Prostate gland (tissue), 2 donors: ENCODE data around the gene SFI1.

Experiments
- POLR2A ChIP-seq: fragments of 450-650 bp; IDR thresholded peaks from one replicate; pipeline ENCODE4 v1.6.1; 2016; ENCODE audit warnings: antibody characterized with exemption, mild to moderate bottlenecking
- POLR2AphosphoS5 ChIP-seq: sonication (generic); formaldehyde crosslinking; IDR thresholded peaks from one replicate; pipeline ENCODE4 v1.6.1; 2017; ENCODE audit warnings: antibody characterized with exemption
- TF ChIP-seq, protein P1 (sequence below), 4 experiments: fragments of 200-600 bp in 2 of 4; fragments of 450-650 bp in 2 of 4; sonication (generic) in 2 of 4; IDR thresholded peaks; 1 replicate in 3 of 4; 2 replicates in 1 of 4; pipeline ENCODE4 v1.5.1; 2016 to 2019; ENCODE audit warnings: antibody characterized with exemption in 4 of 4, mild to moderate bottlenecking in 2 of 4, moderate library complexity in 2 of 4

DNA sequence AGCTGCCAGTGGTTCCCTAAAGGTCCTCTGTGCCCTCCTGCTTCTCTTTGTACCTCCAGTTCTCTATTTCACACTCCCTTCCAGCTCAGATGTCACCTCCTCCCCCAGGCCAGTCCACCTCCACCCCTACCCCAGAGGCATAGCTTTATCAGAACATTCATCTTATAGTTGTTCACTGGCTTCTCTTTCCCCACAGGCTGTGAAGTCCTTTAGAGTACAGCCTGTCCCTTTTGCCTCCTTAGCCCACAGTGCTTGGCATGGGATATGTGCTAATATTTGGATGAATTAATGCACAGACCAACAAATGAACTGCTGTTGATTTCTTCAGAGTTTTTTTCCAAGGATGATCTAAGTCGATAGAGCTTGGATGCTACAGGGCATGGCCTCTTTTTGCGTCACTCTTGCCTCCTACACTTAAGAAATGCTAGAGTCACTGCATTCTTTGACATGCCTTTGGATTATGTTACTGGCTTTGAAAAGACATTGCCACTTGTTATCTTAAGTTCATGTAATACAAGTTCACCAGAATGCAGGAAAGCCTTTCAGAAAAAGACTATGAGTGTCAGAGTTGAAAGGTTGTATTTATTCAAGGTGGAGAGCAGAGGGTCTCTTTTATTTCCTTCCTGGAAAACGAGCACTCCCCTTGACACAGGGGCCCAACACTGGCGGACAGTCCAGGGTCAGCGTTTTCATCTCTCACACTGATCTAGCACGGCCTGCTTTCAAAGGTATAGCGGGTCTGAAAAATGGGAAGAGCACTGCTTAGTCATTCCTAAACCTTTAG lies 90.0 kb downstream of the SFI1 start:
- peak; percentile 45 for TF ChIP-seq POLR2AphosphoS5
- TF ChIP-seq POLR2A = no peak
- TF ChIP-seq, protein P1, sequence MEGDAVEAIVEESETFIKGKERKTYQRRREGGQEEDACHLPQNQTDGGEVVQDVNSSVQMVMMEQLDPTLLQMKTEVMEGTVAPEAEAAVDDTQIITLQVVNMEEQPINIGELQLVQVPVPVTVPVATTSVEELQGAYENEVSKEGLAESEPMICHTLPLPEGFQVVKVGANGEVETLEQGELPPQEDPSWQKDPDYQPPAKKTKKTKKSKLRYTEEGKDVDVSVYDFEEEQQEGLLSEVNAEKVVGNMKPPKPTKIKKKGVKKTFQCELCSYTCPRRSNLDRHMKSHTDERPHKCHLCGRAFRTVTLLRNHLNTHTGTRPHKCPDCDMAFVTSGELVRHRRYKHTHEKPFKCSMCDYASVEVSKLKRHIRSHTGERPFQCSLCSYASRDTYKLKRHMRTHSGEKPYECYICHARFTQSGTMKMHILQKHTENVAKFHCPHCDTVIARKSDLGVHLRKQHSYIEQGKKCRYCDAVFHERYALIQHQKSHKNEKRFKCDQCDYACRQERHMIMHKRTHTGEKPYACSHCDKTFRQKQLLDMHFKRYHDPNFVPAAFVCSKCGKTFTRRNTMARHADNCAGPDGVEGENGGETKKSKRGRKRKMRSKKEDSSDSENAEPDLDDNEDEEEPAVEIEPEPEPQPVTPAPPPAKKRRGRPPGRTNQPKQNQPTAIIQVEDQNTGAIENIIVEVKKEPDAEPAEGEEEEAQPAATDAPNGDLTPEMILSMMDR (IDR thresholded peaks at IDR 0.05) = no peak
